Measurements from ENCODE around the gene SUV39H1. TPM values are rescaled to one million over a fixed set of nuclear protein-coding genes. Genes with fewer than 3 reads are reported as not detected.
"Not testable (repeated sequence)": the region's sequence is repeated elsewhere in the genome, so short reads cannot be mapped to it uniquely, and the experiment has no call there.

The SUV39H1 gene
- total RNA-seq, 2 experiments from 2014 or later = 26.8 to 28.4 TPM

DNA sequence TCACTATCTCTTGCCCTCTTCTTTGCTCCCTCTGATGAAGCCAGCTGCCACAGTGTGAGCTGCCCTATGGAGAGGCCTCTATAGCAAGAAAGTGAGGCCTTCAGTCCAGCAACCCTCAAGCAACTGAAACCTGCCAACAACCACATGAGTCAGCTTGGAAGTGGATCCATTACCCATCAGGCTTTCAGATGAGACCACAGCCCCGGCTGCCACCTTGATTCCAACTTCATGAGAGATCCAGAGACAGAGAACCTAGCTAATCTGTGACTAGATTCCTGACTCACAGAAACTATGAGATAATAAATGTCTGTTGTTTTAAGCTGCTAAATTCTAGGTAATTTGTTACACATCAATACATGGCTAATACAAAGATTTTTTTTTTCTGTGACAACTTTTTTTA is 33.3 kb upstream of the SUV39H1 start:
- no peak overlapping the region for H3K4me3 Mint-ChIP-seq
- H3K27ac Mint-ChIP-seq = no peak overlapping the region
- ATAC-seq (peak; percentile 27), DNase-seq (peak; percentile 9)
- no peaks in the 10 kb centered on the region for H3K36me3 Mint-ChIP-seq (ENCODE audit: low read depth)
- TF ChIP-seq, protein P1, sequence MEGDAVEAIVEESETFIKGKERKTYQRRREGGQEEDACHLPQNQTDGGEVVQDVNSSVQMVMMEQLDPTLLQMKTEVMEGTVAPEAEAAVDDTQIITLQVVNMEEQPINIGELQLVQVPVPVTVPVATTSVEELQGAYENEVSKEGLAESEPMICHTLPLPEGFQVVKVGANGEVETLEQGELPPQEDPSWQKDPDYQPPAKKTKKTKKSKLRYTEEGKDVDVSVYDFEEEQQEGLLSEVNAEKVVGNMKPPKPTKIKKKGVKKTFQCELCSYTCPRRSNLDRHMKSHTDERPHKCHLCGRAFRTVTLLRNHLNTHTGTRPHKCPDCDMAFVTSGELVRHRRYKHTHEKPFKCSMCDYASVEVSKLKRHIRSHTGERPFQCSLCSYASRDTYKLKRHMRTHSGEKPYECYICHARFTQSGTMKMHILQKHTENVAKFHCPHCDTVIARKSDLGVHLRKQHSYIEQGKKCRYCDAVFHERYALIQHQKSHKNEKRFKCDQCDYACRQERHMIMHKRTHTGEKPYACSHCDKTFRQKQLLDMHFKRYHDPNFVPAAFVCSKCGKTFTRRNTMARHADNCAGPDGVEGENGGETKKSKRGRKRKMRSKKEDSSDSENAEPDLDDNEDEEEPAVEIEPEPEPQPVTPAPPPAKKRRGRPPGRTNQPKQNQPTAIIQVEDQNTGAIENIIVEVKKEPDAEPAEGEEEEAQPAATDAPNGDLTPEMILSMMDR (IDR thresholded peaks at IDR 0.05) = no peak
- intact Hi-C loops (cut with micrococcal nuclease) = no loop called here
- H3K4me1 Mint-ChIP-seq (ENCODE audit: low read depth) = peaks cover 6% of the 10 kb centered on the region
- H3K9me3 Mint-ChIP-seq = no peaks in the 10 kb centered on the region
- ChIA-PET POLR2A (interaction anchor here (0.7 to 1.1 kb wide), 2 partner anchors 33 to 328 kb away, joined by 3 to 4 read pairs; partner anchors contain the start of gene SUV39H1), CTCF (interaction anchor here (1.1 kb wide), 1 partner anchor 15 kb away, joined by 4 read pairs; no protein-coding TSS in a partner anchor)
- no peaks in the 10 kb centered on the region for H3K27me3 Mint-ChIP-seq

DNA sequence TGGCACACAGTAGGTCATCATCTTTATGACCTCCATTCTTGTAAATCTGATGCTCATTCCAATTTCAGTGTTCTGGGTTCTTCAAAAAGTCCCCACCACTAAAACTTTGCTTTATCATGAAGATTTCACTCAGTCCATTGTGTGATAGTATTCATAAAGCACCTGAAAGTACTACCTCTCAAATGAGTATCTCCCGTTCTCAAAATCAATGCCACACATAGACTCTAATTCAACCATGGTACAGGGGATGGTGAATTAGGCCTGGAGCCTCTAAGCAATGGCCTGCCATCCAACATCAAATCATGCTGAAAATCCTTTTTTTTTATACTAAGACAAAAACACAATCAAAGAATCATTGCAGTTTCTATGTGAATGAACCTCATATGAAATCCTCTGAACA is 32.4 kb upstream of the SUV39H1 start:
- ChIA-PET POLR2A (no interaction called here), CTCF (no interaction called here)
- H3K9me3 Mint-ChIP-seq = no peaks in the 10 kb centered on the region
- ATAC-seq = no peak
- no peak overlapping the region for H3K27ac Mint-ChIP-seq
- no peak overlapping the region for H3K4me3 Mint-ChIP-seq
- no peaks in the 10 kb centered on the region for H3K27me3 Mint-ChIP-seq
- H3K4me1 Mint-ChIP-seq (ENCODE audit: low read depth) = peaks cover 6% of the 10 kb centered on the region
- TF ChIP-seq, protein P1 (IDR thresholded peaks at IDR 0.05) = no peak
- DNase-seq = no peak
- intact Hi-C loops (cut with micrococcal nuclease) = no loop called here
- H3K36me3 Mint-ChIP-seq (ENCODE audit: low read depth) = no peaks in the 10 kb centered on the region

DNA sequence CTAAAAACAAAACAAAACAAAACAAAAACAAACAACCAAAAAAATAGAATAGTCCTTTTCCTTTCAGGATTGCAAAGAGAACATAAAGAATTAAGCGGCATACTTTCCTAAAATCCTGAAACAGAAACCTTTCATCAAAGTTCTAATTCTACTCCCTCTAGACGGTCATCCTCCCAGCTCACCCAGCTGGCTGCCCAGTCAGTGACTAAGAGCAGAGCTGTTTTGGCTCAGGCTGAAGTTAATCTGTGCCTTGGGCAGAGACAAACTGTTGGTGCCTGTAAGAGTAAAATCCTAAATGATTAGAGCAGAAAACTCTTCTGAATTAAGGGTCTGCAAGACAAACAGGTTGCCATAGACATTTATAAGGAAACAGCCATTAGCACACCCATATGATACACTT is 30.5 kb upstream of the SUV39H1 start:
- TF ChIP-seq, protein P1 (IDR thresholded peaks at IDR 0.05) = no peak
- H3K9me3 Mint-ChIP-seq = no peaks in the 10 kb centered on the region
- no peak for DNase-seq

DNA sequence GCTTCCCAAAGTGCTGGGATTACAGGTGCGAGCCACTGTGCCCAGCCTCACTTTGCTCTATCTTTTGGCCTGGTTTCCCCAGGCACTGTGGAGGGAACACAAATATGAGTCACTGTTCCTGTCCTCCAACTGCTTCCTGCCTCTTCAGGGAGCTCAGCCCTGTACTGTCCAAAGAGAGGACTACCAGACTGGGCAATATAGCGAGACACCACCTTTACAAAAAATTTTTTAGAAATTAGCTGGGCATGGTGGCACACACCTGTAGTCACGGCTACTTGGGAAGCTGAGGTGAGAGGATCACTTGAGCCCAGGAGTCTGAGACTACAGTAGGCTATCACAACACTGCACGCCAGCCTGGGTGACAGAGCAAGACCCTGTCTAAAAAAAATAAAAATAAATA is 29.9 kb upstream of the SUV39H1 start:
- POLR2A ChIA-PET = no interaction called here
- H3K4me1 Mint-ChIP-seq (ENCODE audit: low read depth) = no peaks in the 10 kb centered on the region
- no peak overlapping the region for H3K4me3 Mint-ChIP-seq
- DNase-seq (no peak), ATAC-seq (no peak)
- intact Hi-C loops (cut with micrococcal nuclease) = no loop called here
- TF ChIP-seq, protein P1 (IDR thresholded peaks at IDR 0.05) = no peak
- no peaks in the 10 kb centered on the region for H3K36me3 Mint-ChIP-seq (ENCODE audit: low read depth)
- CTCF ChIA-PET = no interaction called here
- no peaks in the 10 kb centered on the region for H3K9me3 Mint-ChIP-seq
- no peaks in the 10 kb centered on the region for H3K27me3 Mint-ChIP-seq
- H3K27ac Mint-ChIP-seq = no peak overlapping the region

More for the DNA sequence above, 30.5 kb upstream of the SUV39H1 start:
- Mint-ChIP-seq H3K27me3 (no peaks in the 10 kb centered on the region), H3K4me1 (ENCODE audit: low read depth) (peaks cover 5% of the 10 kb centered on the region), H3K4me3 (no peak overlapping the region), H3K27ac (no peak overlapping the region), H3K36me3 (ENCODE audit: low read depth) (no peaks in the 10 kb centered on the region)
- intact Hi-C loops (cut with micrococcal nuclease) = no loop called here
- no peak for ATAC-seq
- CTCF ChIA-PET = no interaction called here
- POLR2A ChIA-PET = no interaction called here

DNA sequence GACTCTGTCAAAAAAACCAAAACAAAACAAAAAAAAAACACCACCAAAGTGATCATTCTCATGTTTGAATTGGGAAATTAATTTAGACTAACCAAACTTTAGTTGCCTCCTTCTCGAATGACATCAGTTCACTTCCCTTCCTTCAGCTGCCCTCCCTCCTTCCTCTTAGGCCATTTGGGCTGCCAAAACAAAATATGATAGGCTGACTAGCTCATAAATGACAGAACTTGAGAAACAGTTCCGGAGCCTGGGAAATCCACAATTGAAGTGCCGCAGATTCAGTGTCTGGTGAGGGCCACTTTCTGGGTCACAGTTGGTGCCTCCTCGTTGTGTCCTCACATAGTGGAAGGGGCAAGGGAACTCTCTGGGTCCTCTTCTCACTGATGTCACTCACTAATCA is 29.0 kb upstream of the SUV39H1 start:
- ChIA-PET POLR2A (no interaction called here), CTCF (interaction anchor here (0.7 kb wide), 1 partner anchor 376 kb away, joined by 3 read pairs; no protein-coding TSS in a partner anchor)
- H3K4me3 Mint-ChIP-seq = no peak overlapping the region
- no peaks in the 10 kb centered on the region for H3K36me3 Mint-ChIP-seq (ENCODE audit: low read depth)
- no peaks in the 10 kb centered on the region for H3K4me1 Mint-ChIP-seq (ENCODE audit: low read depth)
- DNase-seq = no peak
- TF ChIP-seq, protein P1 (IDR thresholded peaks at IDR 0.05) = no peak
- no peak for ATAC-seq
- no peak overlapping the region for H3K27ac Mint-ChIP-seq
- H3K27me3 Mint-ChIP-seq = no peaks in the 10 kb centered on the region
- no peaks in the 10 kb centered on the region for H3K9me3 Mint-ChIP-seq
- intact Hi-C loops (cut with micrococcal nuclease) = no loop called here

DNA sequence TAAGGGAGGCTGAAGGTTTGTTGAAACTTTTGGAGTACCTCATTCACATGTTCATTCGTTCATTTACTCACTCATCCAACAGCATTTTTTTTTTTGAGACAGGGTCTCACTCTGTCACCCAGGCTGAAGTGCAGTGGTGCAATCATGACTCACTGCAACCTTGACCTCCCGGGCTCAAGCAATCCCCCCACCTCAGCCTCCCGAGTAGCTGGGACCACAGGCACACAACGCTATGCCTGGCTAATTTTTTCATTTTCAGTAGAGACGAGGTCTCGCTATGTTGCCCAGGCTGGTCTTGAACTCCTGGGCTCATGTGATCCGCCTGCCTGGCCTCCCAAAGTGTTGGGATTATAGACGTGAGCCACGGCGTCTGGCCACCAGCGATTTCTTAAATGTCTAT is 28.3 kb upstream of the SUV39H1 start:
- not testable (repeated sequence) for H3K36me3 Mint-ChIP-seq (ENCODE audit: low read depth); H3K4me3 Mint-ChIP-seq
- POLR2A ChIA-PET = interaction anchor here (0.7 kb wide), 1 partner anchor 39 kb away, joined by 3 read pairs; no protein-coding TSS in a partner anchor

More for the DNA sequence above, 28.3 kb upstream of the SUV39H1 start:
- DNase-seq; H3K4me1 Mint-ChIP-seq (ENCODE audit: low read depth); H3K27ac Mint-ChIP-seq; ATAC-seq; H3K9me3 Mint-ChIP-seq; intact Hi-C loops (cut with micrococcal nuclease); CTCF ChIA-PET; H3K27me3 Mint-ChIP-seq: not testable (repeated sequence)

Measured in activated CD8-positive, alpha-beta T cell treated with anti-CD3 and anti-CD28 coated beads for 36 hours (primary cell).